Testis (tissue), 2 donors: ENCODE measurements around the gene RASAL2.

Experiments
- POLR2A ChIP-seq: fragments of 450-650 bp; IDR thresholded peaks from one replicate; pipeline ENCODE4 v1.6.1; 2017; ENCODE audit warnings: antibody characterized with exemption, mild to moderate bottlenecking, moderate library complexity
- TF ChIP-seq, protein P1 (sequence below), 3 experiments: fragments of 450-650 bp in 2 of 3; fragments of 200-600 bp in 1 of 3; sonication (generic) in 1 of 3; IDR thresholded peaks; one replicate each; pipeline ENCODE4 v1.5.1; 2016 to 2019; ENCODE audit warnings: antibody characterized with exemption in 3 of 3, mild to moderate bottlenecking in 2 of 3, moderate library complexity in 1 of 3

DNA sequence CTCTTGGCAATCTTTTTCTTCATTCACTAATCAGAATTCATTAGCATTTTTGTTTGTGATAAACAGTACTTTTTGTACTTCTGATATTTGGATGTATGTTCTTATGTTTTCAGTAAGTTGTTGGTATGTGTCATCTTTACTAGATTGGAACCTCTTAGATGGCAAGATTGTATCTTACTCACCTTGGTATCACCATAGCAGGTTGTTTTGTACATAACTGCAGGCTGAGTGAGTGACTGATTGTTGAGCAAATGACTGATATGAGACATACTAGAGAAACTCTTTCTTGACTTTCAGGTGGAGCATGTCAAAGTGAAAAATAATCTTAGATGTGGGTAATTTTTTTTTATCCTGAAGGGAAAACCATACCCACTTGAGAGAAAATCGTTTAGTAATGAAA, 229.2 kb downstream of the RASAL2 start:
- TF ChIP-seq POLR2A = no peak
- TF ChIP-seq, protein P1, sequence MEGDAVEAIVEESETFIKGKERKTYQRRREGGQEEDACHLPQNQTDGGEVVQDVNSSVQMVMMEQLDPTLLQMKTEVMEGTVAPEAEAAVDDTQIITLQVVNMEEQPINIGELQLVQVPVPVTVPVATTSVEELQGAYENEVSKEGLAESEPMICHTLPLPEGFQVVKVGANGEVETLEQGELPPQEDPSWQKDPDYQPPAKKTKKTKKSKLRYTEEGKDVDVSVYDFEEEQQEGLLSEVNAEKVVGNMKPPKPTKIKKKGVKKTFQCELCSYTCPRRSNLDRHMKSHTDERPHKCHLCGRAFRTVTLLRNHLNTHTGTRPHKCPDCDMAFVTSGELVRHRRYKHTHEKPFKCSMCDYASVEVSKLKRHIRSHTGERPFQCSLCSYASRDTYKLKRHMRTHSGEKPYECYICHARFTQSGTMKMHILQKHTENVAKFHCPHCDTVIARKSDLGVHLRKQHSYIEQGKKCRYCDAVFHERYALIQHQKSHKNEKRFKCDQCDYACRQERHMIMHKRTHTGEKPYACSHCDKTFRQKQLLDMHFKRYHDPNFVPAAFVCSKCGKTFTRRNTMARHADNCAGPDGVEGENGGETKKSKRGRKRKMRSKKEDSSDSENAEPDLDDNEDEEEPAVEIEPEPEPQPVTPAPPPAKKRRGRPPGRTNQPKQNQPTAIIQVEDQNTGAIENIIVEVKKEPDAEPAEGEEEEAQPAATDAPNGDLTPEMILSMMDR (IDR thresholded peaks at IDR 0.05) = no peak
